HFFc6 (cell line): ENCODE measurements around the gene CALHM1. TPM values are rescaled to one million over a fixed set of nuclear protein-coding genes. Genes with fewer than 3 reads are reported as not detected.

ENCODE experiments used
- DNase-seq: peaks from one replicate; pipeline ENCODE4 v3.0.0-alpha.2; 2018
- H3K27ac Mint-ChIP-seq: 2 replicates; pipeline ENCODE4 v1.8.0; 2020; ENCODE audit warnings: mild to moderate bottlenecking, mixed read lengths
- H3K27me3 Mint-ChIP-seq: 2 replicates; pipeline ENCODE4 v1.8.0; 2021; ENCODE audit warnings: mild to moderate bottlenecking, moderate library complexity, mixed read lengths; ENCODE audit not compliant: insufficient read depth
- H3K36me3 Mint-ChIP-seq: 2 replicates; pipeline ENCODE4 v1.8.0; 2021; ENCODE audit warnings: low read depth, mixed read lengths
- H3K4me1 Mint-ChIP-seq: 2 replicates; pipeline ENCODE4 v1.8.0; 2020; ENCODE audit warnings: low read depth, mixed read lengths
- H3K4me3 Mint-ChIP-seq: 2 replicates; pipeline ENCODE4 v1.8.0; 2020; ENCODE audit warnings: mild to moderate bottlenecking, moderate library complexity, mixed read lengths
- H3K9me3 Mint-ChIP-seq: 2 replicates; pipeline ENCODE4 v1.8.0; 2020; ENCODE audit warnings: mild to moderate bottlenecking, mixed read lengths
- total RNA-seq, 6 experiments: library from RNA; stranded (reverse); fragmentation: NEBNext Ultra II Directional; extraction: Animal tissue kit (Norgen Biotek cat#: 25700); gene quantifications; 2 replicates in 1 of 6; 3 replicates in 5 of 6; pipeline ENCODE4 v1.2.3, GENCODE V29; 2021
- TF ChIP-seq, protein P1 (sequence below): fragments of 200-600 bp; sonication (generic); IDR thresholded peaks from 2 replicates; pipeline ENCODE4 v1.5.0; 2021; ENCODE audit warnings: antibody characterized with exemption, mild to moderate bottlenecking

The CALHM1 gene
- total RNA-seq, 6 experiments from 2014 or later: not detected

DNA sequence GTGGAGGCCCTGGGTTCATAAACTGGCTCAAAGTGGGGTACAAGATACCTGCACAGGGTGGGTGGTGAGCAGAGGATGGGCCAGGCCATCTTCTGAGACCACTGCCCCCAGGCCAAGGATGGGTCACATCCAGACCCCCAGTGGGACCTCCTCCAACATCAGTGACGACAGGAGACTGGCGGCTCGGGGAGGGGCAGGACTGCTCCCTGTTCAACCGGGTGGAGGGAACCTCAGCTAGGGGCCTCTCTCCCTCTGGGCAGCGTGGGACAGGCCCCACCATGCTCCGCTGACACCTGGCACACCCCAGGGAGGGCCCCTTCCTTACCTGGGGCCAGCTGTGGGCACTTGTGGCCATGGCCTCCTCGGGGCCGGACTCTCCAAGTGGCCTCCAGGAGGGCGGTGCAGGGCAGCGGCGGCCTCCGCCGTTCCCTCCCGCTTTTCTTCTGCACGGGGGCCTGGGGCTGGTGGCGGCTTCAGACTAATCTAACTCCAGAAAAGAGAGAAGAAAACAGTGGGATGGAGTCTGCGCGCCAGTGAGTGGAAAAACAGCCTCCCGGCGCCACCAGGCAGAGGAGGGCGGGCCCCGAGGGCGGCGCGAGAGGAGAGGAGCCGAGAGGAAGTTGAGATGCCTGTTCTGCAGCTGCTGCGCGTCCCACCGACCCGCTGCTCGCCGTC lies 6.7 kb downstream of the CALHM1 start, which contains the start of gene CALHM2:
Gene CALHM2, minus strand, starts transcription at position 540 of the 675 bp plus-strand sequence. CDS start 2,429 bp downstream, outside the sequence.
- Mint-ChIP-seq H3K4me1 (peaks cover 56% of the 10 kb centered on the region), H3K27ac (peak within 1 kb of the TSS; percentile 90), H3K27me3 (peaks cover 5% of the 10 kb centered on the region; the same call in 1 of the 2 replicates), H3K9me3 (no peaks in the 10 kb centered on the region), H3K4me3 (peak within 1 kb of the TSS; percentile 91), H3K36me3 (peaks cover 30% of the 10 kb centered on the region)
- TF ChIP-seq, protein P1, sequence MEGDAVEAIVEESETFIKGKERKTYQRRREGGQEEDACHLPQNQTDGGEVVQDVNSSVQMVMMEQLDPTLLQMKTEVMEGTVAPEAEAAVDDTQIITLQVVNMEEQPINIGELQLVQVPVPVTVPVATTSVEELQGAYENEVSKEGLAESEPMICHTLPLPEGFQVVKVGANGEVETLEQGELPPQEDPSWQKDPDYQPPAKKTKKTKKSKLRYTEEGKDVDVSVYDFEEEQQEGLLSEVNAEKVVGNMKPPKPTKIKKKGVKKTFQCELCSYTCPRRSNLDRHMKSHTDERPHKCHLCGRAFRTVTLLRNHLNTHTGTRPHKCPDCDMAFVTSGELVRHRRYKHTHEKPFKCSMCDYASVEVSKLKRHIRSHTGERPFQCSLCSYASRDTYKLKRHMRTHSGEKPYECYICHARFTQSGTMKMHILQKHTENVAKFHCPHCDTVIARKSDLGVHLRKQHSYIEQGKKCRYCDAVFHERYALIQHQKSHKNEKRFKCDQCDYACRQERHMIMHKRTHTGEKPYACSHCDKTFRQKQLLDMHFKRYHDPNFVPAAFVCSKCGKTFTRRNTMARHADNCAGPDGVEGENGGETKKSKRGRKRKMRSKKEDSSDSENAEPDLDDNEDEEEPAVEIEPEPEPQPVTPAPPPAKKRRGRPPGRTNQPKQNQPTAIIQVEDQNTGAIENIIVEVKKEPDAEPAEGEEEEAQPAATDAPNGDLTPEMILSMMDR: no peak
- peak; percentile 45 for DNase-seq

DNA sequence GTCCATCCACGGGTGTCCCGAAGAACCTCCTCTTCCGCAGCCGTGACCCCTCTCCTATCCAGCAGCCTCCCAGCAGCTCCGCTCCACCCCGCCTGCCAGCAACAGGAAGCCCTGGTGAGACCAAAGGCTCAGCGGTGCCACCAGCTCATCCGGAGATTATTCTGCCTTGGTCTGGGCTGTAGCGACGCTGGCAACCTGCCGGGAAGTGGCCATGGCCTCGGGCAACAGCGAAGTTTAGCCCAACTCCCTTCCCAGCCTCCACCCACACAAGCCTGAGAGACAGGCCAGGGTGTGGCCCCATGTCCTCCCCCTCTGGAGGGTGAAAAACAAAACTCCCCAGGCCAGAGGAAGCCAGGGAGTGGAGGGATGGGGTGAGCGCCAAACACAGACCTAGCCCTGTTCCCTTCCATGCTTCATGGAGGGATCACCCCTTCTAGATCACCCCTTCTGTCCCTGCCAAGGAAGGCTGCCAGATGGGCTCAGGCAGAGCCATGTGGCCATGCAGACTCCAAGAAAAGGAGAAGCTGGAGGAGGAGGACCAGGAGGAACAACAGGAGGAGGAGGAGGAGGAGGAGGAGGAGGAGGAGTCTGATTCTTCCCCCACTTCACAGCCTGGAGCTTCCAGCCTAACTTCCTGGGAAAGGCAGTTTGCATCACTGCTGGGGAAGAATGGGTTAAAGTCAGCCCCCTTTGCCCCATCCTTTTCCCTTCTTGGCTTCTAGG lies 7.4 kb downstream of the CALHM1 start:
- TF ChIP-seq, protein P1: no peak
- no peaks in the 10 kb centered on the region for H3K9me3 Mint-ChIP-seq
- peaks cover 63% of the 10 kb centered on the region for H3K4me1 Mint-ChIP-seq
- H3K36me3 Mint-ChIP-seq: peaks cover 33% of the 10 kb centered on the region
- DNase-seq: peak; percentile 71
- H3K27ac Mint-ChIP-seq: peak overlapping the region; percentile 90
- peaks cover 6% of the 10 kb centered on the region; the same call in 1 of the 2 replicates for H3K27me3 Mint-ChIP-seq
- H3K4me3 Mint-ChIP-seq: peak overlapping the region; percentile 91

DNA sequence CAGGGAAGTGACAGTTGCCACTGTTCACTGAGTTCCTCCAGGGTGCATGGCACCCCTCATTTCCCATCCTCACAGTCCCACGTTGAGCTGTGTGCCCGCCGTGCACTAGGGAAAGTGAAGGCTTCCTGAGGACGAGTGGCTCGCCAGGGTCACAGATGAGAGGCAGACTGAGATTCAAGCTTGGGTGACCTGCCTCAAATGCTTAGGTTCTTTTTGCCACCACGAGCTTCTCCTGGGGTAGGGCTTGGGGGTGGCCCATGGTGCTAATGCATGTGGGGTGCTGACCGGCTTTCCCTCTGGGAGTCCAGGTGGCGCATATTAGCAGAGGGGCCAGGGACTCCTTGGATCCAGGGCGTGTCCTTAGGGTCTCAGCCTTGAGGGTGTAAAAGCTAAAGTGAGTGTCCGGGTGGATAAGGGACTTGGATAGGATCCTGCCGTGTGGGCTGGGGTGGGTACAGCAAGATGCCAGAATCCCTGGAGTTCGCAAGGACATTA lies 8.5 kb downstream of the CALHM1 start:
- Mint-ChIP-seq H3K27ac (peak overlapping the region; percentile 90), H3K4me3 (peak overlapping the region; percentile 91), H3K36me3 (peaks cover 38% of the 10 kb centered on the region), H3K4me1 (peaks cover 73% of the 10 kb centered on the region), H3K9me3 (no peaks in the 10 kb centered on the region), H3K27me3 (peaks cover 6% of the 10 kb centered on the region; the same call in 1 of the 2 replicates)
- DNase-seq: no peak
- TF ChIP-seq, protein P1: no peak

DNA sequence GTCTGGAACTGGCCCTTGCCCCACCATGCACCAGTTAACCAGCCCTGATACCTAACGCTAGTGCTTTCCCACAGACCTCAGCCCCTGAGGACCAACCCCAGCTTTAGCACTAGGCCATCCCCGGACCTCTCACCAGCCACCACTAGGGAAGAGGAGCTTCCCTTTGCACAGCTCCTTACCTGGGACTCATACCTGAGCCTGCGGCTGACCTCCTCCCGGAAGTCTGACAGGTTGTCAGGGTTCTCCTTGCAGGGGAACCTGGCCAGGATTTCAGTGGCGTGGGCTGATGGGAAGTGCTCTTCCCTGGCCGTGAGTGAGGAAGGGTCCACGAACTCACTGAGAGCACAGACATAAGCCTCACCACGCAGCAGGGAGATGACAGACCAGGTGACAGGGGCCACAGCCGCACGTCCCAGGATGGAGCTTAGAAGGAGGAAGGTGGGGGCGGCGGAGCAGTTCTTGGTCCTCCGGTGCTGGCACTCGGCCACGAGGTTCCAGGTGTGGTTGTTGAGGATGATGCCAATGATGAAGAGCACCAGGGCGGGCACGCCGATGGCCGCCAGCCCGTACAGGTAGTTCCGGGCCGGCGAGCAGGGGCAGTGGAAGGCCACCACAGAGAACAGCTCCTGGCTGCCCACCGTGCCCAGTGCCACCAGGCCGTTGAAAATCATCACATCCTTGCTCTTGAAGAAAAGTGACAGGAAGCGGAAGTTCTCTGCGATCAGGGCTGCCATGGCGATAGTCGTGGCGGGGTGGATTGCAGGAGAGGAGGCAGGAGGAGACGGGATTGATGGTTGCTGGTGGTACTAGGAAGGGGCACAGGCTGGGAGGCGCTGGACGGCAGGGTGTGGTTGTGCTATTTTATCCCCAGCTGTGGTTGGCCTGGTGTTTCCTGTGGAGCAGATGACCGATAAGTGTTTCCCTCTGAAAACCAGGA lies 9.2 kb downstream of the CALHM1 start:
- peak overlapping the region; percentile 90 for H3K27ac Mint-ChIP-seq
- DNase-seq: no peak
- H3K4me1 Mint-ChIP-seq: peaks cover 81% of the 10 kb centered on the region
- peaks cover 8% of the 10 kb centered on the region for H3K27me3 Mint-ChIP-seq
- H3K4me3 Mint-ChIP-seq: peak overlapping the region; percentile 91
- peaks cover 43% of the 10 kb centered on the region for H3K36me3 Mint-ChIP-seq
- TF ChIP-seq, protein P1: no peak
- H3K9me3 Mint-ChIP-seq: no peaks in the 10 kb centered on the region

DNA sequence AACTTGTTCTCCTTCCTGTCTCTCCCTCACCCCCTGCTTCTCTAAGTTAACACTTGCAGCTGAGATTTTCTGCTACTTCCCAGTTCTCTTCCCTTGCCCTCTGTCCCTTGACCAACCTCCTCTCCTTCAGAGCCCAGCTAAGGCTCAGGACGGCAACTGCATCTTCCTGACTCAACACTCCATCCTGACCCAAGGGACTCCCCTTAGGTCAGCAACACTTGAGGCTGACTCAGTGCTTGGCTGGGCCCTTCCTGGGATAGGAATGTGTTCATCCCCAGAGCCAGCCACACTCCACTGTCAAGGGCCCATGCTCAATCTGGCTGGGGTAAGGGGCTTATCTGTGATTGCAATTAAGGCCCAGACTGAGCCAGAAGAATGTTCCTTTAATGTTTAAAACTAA lies 10.0 kb downstream of the CALHM1 start:
- DNase-seq: peak; percentile 84
- TF ChIP-seq, protein P1: no peak
- Mint-ChIP-seq H3K9me3 (no peaks in the 10 kb centered on the region), H3K27me3 (peaks cover 8% of the 10 kb centered on the region), H3K4me3 (peak overlapping the region; percentile 91), H3K4me1 (peaks cover 82% of the 10 kb centered on the region), H3K36me3 (peaks cover 45% of the 10 kb centered on the region), H3K27ac (peak overlapping the region; percentile 83)
